Loucy (cell line): ENCODE measurements around the gene BACH2.

Experiments
- EZH2phosphoT487 ChIP-seq: fragments of 200-600 bp; IDR thresholded peaks from 2 replicates; pipeline ENCODE4 v1.6.1; 2018; ENCODE audit warnings: antibody characterized with exemption, mild to moderate bottlenecking, moderate library complexity, borderline replicate concordance
- TF ChIP-seq, protein P1 (sequence below): fragments of 200-600 bp; sonication (generic); conservative IDR thresholded peaks from 2 replicates; pipeline ENCODE4 v1.5.1; 2014; ENCODE audit warnings: mild to moderate bottlenecking, antibody characterized with exemption, low read length

DNA sequence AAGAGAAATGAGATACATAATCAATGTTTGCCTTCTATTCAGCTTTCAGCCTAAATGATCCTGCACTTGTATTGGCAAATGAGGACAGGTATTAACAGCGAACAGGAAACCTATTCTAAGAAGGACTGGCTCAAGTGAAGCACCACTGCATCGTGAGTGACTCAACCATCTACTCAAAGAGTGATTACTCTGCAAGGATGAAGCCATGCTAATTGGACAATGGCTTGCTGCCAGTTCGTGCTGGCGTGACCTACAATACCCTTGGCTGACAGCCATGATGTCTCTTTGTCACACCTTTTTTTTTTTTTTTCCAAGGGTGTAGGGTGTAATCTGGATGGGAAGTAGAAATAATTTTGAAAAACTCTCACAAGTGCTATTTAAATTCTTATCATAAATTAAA is 297.5 kb downstream of the BACH2 start:
- TF ChIP-seq, protein P1, sequence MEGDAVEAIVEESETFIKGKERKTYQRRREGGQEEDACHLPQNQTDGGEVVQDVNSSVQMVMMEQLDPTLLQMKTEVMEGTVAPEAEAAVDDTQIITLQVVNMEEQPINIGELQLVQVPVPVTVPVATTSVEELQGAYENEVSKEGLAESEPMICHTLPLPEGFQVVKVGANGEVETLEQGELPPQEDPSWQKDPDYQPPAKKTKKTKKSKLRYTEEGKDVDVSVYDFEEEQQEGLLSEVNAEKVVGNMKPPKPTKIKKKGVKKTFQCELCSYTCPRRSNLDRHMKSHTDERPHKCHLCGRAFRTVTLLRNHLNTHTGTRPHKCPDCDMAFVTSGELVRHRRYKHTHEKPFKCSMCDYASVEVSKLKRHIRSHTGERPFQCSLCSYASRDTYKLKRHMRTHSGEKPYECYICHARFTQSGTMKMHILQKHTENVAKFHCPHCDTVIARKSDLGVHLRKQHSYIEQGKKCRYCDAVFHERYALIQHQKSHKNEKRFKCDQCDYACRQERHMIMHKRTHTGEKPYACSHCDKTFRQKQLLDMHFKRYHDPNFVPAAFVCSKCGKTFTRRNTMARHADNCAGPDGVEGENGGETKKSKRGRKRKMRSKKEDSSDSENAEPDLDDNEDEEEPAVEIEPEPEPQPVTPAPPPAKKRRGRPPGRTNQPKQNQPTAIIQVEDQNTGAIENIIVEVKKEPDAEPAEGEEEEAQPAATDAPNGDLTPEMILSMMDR, result no peak
- no peak for TF ChIP-seq EZH2phosphoT487
